Measurements from ENCODE around the gene ASMTL. TPM values are rescaled to one million over a fixed set of nuclear protein-coding genes. Genes with fewer than 3 reads are reported as not detected.
"Not testable (repeated sequence)": the region's sequence is repeated elsewhere in the genome, so short reads cannot be mapped to it uniquely, and the experiment has no call there.

Gene ASMTL
- total RNA-seq, 1 experiment from 2014 or later = 42.7 TPM

- Histone ChIP-seq H2AFZ (no peak overlapping the region), H4K20me1 (ENCODE audit: insufficient read depth) (no peaks in the 10 kb centered on the region), H3K27ac (no peak overlapping the region), H3K27me3 (ENCODE audit: insufficient read depth, low read depth) (no peaks in the 10 kb centered on the region), H3K79me2 (ENCODE audit: low read depth) (no peaks in the 10 kb centered on the region), H3K9me2 (ENCODE audit: insufficient read depth) (no peaks in the 10 kb centered on the region), H3K36me3 (ENCODE audit: low read depth) (peaks cover 37% of the 10 kb centered on the region), H3K4me2 (no peak overlapping the region), H3F3A (ENCODE audit: insufficient read depth, low read depth) (no peaks in the 10 kb centered on the region), H3K4me3 (no peak overlapping the region), H3K4me1 (replicated peaks; ENCODE audit: insufficient read depth) (no peaks in the 10 kb centered on the region), H3K9me3 (ENCODE audit: insufficient read depth, low read depth) (no peaks in the 10 kb centered on the region; the same call in 1 of the 2 replicates)
- POLR2A ChIA-PET (ENCODE audit: unreplicated experiment) = no interaction called here
- CTCF ChIA-PET = no interaction called here
- no peak for DNase-seq
- intact Hi-C loops (cut with micrococcal nuclease; ENCODE audit: unreplicated experiment) = no loop called here
- BruUV-seq (replicated peaks) = no TSS peak
- TF ChIP-seq EZH2 (IDR thresholded peaks at IDR 0.05; ENCODE audit: low read depth) (no peak), CTCF (conservative IDR thresholded peaks at IDR 0.05) (no peak)
Measured at GRCh38 chrX:1407035-1407434, 45.7 kb downstream of the ASMTL start.

GRCh38 chrX:1405769-1406168 lies 46.9 kb downstream of the ASMTL start:
- POLR2A ChIA-PET (ENCODE audit: unreplicated experiment); H3K9me3 ChIP-seq (ENCODE audit: insufficient read depth, low read depth); H3K9me2 ChIP-seq (ENCODE audit: insufficient read depth); H3K4me2 ChIP-seq; H3K27ac ChIP-seq; DNase-seq; H3K4me3 ChIP-seq; H3K79me2 ChIP-seq (ENCODE audit: low read depth); BruUV-seq (replicated peaks); H3K4me1 ChIP-seq (replicated peaks; ENCODE audit: insufficient read depth); intact Hi-C loops (cut with micrococcal nuclease; ENCODE audit: unreplicated experiment); CTCF ChIA-PET; H2AFZ ChIP-seq; H3F3A ChIP-seq (ENCODE audit: insufficient read depth, low read depth); H4K20me1 ChIP-seq (ENCODE audit: insufficient read depth); H3K27me3 ChIP-seq (ENCODE audit: insufficient read depth, low read depth): not testable (repeated sequence)
- peaks cover 37% of the 10 kb centered on the region for H3K36me3 ChIP-seq (ENCODE audit: low read depth)

- BruUV-seq (replicated peaks); intact Hi-C loops (cut with micrococcal nuclease; ENCODE audit: unreplicated experiment); DNase-seq; H2AFZ ChIP-seq; H3K4me1 ChIP-seq (replicated peaks; ENCODE audit: insufficient read depth); H3K79me2 ChIP-seq (ENCODE audit: low read depth); H3K4me3 ChIP-seq; H3K9me3 ChIP-seq (ENCODE audit: insufficient read depth, low read depth); H3K27ac ChIP-seq; H3K9me2 ChIP-seq (ENCODE audit: insufficient read depth); POLR2A ChIA-PET (ENCODE audit: unreplicated experiment); H3F3A ChIP-seq (ENCODE audit: insufficient read depth, low read depth); CTCF ChIA-PET; H3K27me3 ChIP-seq (ENCODE audit: insufficient read depth, low read depth); H3K4me2 ChIP-seq; H4K20me1 ChIP-seq (ENCODE audit: insufficient read depth): not testable (repeated sequence)
- H3K36me3 ChIP-seq (ENCODE audit: low read depth) = peaks cover 37% of the 10 kb centered on the region
Measured at GRCh38 chrX:1403867-1404266, 48.8 kb downstream of the ASMTL start.

- Histone ChIP-seq H2AFZ (no peak overlapping the region), H3K4me2 (no peak overlapping the region), H4K20me1 (ENCODE audit: insufficient read depth) (no peaks in the 10 kb centered on the region), H3K9me2 (ENCODE audit: insufficient read depth) (no peaks in the 10 kb centered on the region), H3K36me3 (ENCODE audit: low read depth) (peaks cover 37% of the 10 kb centered on the region), H3K4me1 (replicated peaks; ENCODE audit: insufficient read depth) (no peaks in the 10 kb centered on the region), H3K4me3 (no peak overlapping the region), H3F3A (ENCODE audit: insufficient read depth, low read depth) (no peaks in the 10 kb centered on the region), H3K27me3 (ENCODE audit: insufficient read depth, low read depth) (no peaks in the 10 kb centered on the region), H3K27ac (no peak overlapping the region), H3K79me2 (ENCODE audit: low read depth) (no peaks in the 10 kb centered on the region), H3K9me3 (ENCODE audit: insufficient read depth, low read depth) (no peaks in the 10 kb centered on the region; the same call in 1 of the 2 replicates)
- no TSS peak for BruUV-seq (replicated peaks)
- intact Hi-C loops (cut with micrococcal nuclease; ENCODE audit: unreplicated experiment) = no loop called here
- no peak for DNase-seq
- TF ChIP-seq CTCF (conservative IDR thresholded peaks at IDR 0.05) (no peak), EZH2 (IDR thresholded peaks at IDR 0.05; ENCODE audit: low read depth) (no peak)
- POLR2A ChIA-PET (ENCODE audit: unreplicated experiment) = no interaction called here
- CTCF ChIA-PET = no interaction called here
Measured at GRCh38 chrX:1403228-1403627, 49.5 kb downstream of the ASMTL start.

Data from PC-9 (cell line).